ENCODE measurements around the gene PYGL. TPM values are rescaled to one million over a fixed set of nuclear protein-coding genes. Genes with fewer than 3 reads are reported as not detected.

PYGL gene
- total and polyA plus RNA-seq, 10 of the 15 experiments (the other 5 are each of a cell fraction or from before 2014, with no cell fraction given): 0.05 to 1.4 (median 0.79) TPM

GRCh38 chr14:50957296-50957695, 13.0 kb upstream of the PYGL start:
- RAD21 ChIA-PET (ENCODE audit: unreplicated experiment): no interaction called here
- POLR2A ChIA-PET: no interaction called here
- 81% methylated on average over 3 of the region's 3 CpGs for WGBS (ENCODE audit: insufficient coverage, insufficient replicate concordance, low lambda C conversion rate, missing lambda C conversion rate)
- FAIRE-seq (no peak), ATAC-seq (no peak), DNase-seq (ENCODE audit: low read depth, low spot score) (no peak)
- Histone ChIP-seq H3K27ac (ENCODE audit: control insufficient read depth, insufficient read depth) (no peak overlapping the region), H3K79me2 (ENCODE audit: control insufficient read depth, insufficient read depth, low read length) (no peaks in the 10 kb centered on the region), H3K9me3 (replicated peaks; ENCODE audit: control insufficient read depth, insufficient read depth, low read length) (no peaks in the 10 kb centered on the region), H3K27me3 (replicated peaks in 1 of 2; ENCODE audit: control insufficient read depth in 2 of 2, insufficient read depth in 2 of 2, low read length in 1 of 2) (no peaks in the 10 kb centered on the region), H4K20me1 (ENCODE audit: control insufficient read depth, insufficient read depth) (no peaks in the 10 kb centered on the region), H3K9ac (ENCODE audit: control insufficient read depth, insufficient read depth, low read length) (no peak overlapping the region), H3K4me2 (ENCODE audit: control insufficient read depth, insufficient read depth) (no peak overlapping the region), H3K4me1 (ENCODE audit: control insufficient read depth, insufficient read depth, low read length) (no peaks in the 10 kb centered on the region), H3K36me3 (ENCODE audit: control insufficient read depth in 2 of 2, insufficient read depth in 2 of 2, low read length in 1 of 2) (no peaks in the 10 kb centered on the region), H3K4me3 (no peak overlapping the region), H2AFZ (ENCODE audit: control insufficient read depth, low read depth, low read length) (no peak overlapping the region)
- BruUV-seq (replicated peaks): no TSS peak
- CTCF ChIA-PET: no interaction called here
- in situ Hi-C loops (cut with MboI) (no loop called here), intact Hi-C loops (cut with micrococcal nuclease; ENCODE audit: unreplicated experiment) (no loop called here)
- SMC1A ChIA-PET (ENCODE audit: uncharacterized antibody, unreplicated experiment): no interaction called here
- TF ChIP-seq BHLHE40 (IDR thresholded peaks at IDR 0.05; ENCODE audit: borderline replicate concordance in 1 of 2, low read depth in 2 of 2, low read length in 1 of 2): no peak
- no peak for TF ChIP-seq SMAD1 (IDR thresholded peaks at IDR 0.05; ENCODE audit: low read depth, partially characterized antibody)
- TF ChIP-seq ZNF592 (IDR thresholded peaks at IDR 0.05): no peak
- TF ChIP-seq RBBP5 (conservative IDR thresholded peaks at IDR 0.05): no peak
- no peak for TF ChIP-seq PBX3 (IDR thresholded peaks at IDR 0.05; ENCODE audit: insufficient replicate concordance, low read depth, low read length)
- no peak for TF ChIP-seq CEBPB (IDR thresholded peaks at IDR 0.05; ENCODE audit: borderline replicate concordance in 1 of 2, low read depth in 2 of 2, low read length in 2 of 2)
- no peak for TF ChIP-seq MLLT1 (IDR thresholded peaks at IDR 0.05)
- TF ChIP-seq YY1 (IDR thresholded peaks at IDR 0.05; ENCODE audit: low read depth, low read length): no peak
- TF ChIP-seq YBX1 (IDR thresholded peaks at IDR 0.05): no peak
- no peak for TF ChIP-seq SKIL (IDR thresholded peaks at IDR 0.05; ENCODE audit: low read depth, poor library complexity, severe bottlenecking)
- TF ChIP-seq TBL1XR1 (IDR thresholded peaks at IDR 0.05; ENCODE audit: low read depth, low read length): no peak
